HG02623 (cell line): ENCODE data around the gene ATP6V0E2.
"Not testable (repeated sequence)": the region's sequence is repeated elsewhere in the genome, so short reads cannot be mapped to it uniquely, and the experiment has no call there.

Experiments used
- ATAC-seq: cut with Tn5 transposase; IDR thresholded peaks from one replicate; pipeline ENCODE4 v1.9.1; 2021; ENCODE audit warnings: moderate library complexity; ENCODE audit not compliant: unreplicated experiment

The ATP6V0E2 gene

GRCh38 chr7:149875396-149875795, 1.6 kb downstream of the ATP6V0E2 start:
- no peak for ATAC-seq

GRCh38 chr7:149877890-149878522, 4.2 kb downstream of the ATP6V0E2 start:
- ATAC-seq: no peak

GRCh38 chr7:149878523-149878921, 4.8 kb downstream of the ATP6V0E2 start:
- no peak for ATAC-seq

DNA sequence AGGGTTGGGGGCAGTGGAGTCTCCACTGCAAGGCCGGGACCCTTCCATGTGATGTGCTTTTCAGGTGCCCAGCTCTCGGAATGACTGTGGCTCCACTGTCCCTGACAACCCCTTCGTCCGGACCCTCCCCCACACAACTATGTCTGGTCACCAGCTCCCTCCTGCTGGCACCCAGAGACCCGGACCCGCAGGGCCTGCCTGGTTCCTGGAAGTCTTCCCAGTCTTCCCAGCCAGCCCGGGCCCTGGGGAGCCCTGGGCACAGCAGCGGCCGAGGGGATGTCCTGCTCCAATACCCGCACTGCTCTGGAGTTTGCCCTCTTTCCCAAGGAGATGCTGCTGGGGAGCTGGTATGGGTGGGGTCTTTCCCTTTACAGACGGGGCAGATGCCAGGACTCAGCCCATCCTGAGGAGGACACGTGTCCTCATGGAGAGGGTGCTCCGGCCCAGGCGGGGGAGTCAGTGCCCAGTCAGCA, 5.5 kb downstream of the ATP6V0E2 start:
- ATAC-seq: no peak

GRCh38 chr7:149879766-149880637, 6.2 kb downstream of the ATP6V0E2 start:
- no peak for ATAC-seq

- ATAC-seq: no peak
Measured at GRCh38 chr7:149880638-149881311, 7.0 kb downstream of the ATP6V0E2 start.

GRCh38 chr7:149881328-149882247, 7.8 kb downstream of the ATP6V0E2 start:
- no peak for ATAC-seq

GRCh38 chr7:149882248-149883047, 8.7 kb downstream of the ATP6V0E2 start:
- no peak for ATAC-seq

GRCh38 chr7:149883048-149883438, 9.3 kb downstream of the ATP6V0E2 start:
- ATAC-seq: no peak

- ATAC-seq: peak; percentile 48
Measured at GRCh38 chr7:149883452-149883861, 9.7 kb downstream of the ATP6V0E2 start.

- no peak for ATAC-seq
Measured at GRCh38 chr7:149884016-149884415, 10.2 kb downstream of the ATP6V0E2 start.

DNA sequence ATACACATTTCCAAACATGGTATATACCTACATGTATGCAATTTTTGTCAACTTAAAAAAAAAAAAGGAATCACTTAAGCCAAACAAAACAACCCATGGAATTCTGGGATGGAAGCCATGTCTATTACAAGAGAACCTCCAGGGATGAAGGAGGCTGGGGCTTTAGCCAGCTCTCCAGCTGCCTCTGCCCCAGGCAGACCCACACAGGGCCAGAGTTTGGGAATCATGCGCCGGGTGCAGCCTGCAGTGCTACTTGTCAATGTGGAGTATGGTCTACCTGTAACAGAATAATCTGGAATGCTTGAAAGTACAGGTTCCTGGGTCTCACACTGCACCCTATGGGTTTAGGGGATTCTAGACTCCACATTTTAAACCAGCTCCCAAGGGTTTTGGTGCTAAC, 10.8 kb downstream of the ATP6V0E2 start:
- ATAC-seq: no peak

DNA sequence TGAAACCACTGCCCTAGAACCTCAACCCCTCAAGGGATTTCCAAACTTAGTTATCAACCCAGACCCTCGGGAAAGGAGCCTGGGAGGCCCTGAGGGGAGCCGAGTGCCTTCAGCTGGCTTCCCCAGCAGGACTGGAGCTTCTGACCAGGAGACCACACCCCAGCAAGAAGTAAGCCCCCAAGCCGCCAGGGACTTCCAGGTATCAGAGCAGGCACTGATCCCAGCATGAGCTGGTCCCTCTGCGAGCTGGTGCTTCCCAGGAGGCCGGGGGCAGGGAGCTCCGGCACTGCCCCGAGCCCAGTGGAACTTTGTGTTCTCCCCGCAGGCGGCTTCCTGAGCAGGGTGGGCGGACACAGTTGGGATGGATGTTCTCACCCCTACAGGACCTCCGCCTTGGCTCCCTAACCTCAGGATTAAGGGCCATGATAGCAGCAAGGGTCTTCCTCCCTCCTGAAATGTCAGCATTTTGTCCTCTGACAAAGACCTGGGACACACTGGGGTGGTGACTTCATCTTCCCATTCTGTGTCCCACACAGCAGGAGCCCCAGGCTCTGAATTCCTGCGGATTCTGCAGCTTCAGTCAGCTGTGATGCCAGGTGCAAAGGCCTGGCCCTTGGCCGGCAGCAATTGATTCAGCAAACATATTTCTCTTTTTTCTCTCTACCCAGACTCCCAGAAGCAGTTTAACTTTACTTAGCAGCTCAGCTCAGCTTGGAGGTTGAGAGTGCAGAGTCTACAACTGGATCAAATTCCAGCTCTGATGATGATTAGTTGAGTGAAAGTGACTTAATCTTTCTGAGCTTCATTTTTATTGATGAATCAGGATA, 11.6 kb downstream of the ATP6V0E2 start:
- no peak for ATAC-seq

DNA sequence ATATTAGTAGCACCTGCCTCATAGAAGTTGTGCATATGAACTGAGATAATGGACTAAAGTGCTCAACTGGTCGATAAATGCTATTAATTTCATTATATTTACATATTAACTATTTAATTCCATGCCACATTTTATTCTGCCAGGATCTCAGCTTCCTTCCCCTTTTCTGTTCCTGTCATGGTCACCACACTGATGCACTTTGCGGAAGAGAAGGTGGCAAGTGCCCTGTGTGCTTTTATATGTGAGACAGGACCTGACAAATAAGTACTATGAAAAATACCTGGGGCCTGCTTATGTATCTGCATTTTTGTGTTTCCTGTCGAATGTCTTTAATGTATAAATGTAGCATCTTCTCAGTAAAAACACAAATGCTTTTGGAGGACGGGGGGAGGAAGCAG, 12.2 kb downstream of the ATP6V0E2 start:
- ATAC-seq: no peak

DNA sequence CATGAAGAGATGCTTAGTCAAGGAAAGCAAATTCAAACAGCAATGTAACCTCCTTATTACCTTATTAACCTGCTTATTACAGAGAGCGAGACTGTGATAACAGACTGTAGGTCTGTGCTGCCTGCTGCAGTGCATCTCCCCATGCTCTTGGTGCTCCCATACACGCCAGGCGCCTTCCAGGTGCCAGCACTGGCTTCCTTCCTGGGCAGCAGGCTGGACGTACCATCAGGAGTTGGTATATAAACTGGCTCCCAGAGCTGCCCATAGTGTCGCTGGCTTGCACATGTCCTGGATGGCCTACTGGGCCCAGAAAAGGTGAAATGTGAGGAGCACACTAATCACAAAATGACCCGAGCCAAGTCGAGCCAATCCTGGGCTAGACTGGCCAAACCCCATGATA, 13.5 kb downstream of the ATP6V0E2 start:
- ATAC-seq: no peak

GRCh38 chr7:149890715-149891114, 16.9 kb downstream of the ATP6V0E2 start:
- not testable (repeated sequence) for ATAC-seq

DNA sequence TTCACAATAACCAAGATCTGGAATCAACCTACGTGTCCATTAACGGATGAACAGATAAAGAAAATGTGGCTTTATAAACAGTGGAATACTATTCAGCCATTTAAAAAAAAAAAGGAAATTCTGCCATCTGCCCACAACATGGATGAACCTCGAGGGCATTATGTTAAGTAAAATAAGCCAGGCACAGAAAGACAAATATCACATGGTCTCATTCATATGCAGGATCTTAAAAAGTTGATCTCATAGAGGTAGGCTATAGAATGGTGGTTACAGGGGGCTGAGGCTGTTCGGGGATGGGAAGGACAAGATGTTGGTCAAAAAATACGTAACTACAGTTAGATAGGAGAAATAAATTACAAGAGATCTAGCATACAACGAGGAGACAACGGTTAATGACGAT, 21.2 kb downstream of the ATP6V0E2 start:
- not testable (repeated sequence) for ATAC-seq

DNA sequence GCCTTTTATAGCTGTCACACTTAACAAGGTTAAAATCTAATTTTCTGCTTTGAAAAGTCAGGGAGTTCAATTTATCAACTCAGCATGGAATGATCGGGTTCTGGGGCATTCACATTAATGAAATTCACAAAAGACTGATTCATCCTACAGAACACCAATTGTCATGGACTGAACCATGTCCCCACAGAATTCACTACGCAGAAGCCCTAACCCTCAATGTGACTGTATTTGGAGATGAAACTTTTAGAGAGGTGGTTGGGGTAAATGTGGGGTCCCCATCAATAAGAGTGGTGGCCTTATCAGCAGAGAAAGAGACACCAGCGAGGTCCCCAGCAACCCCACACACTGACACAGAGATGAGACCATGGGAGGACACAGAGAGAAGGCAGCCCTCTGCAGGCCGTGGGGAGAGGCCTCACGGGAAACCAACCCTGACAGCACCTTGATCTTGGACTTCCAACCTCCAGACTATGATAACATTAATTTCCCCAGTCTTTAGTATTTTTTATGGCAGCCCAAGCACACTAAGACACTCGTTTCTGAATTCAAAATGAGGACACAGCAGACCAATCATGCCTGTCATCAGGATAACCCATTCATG, 34.1 kb downstream of the ATP6V0E2 start:
- ATAC-seq: not testable (repeated sequence)
